GM12864 (cell line): ENCODE results near the gene KRTAP4-16.
"Not testable (repeated sequence)": the region's sequence is repeated elsewhere in the genome, so short reads cannot be mapped to it uniquely, and the experiment has no call there.

Experiments used
- DNase-seq: peaks from one replicate; pipeline ENCODE4 v3.0.0-alpha.2; 2011; ENCODE audit warnings: low read depth
- H3K4me3 ChIP-seq: 2 replicates; pipeline ENCODE4 v1.5.1; 2011; ENCODE audit warnings: mild to moderate bottlenecking, low read depth, low read length, control low read depth
- CTCF ChIP-seq: IDR thresholded peaks from 2 replicates; pipeline ENCODE4 v1.5.1; 2011; ENCODE audit warnings: low read depth, mild to moderate bottlenecking, moderate library complexity, low read length, control low read depth, inconsistent platforms; ENCODE audit errors: missing control alignments

KRTAP4-16 gene

GRCh38 chr17:41101586-41102259, at the start of gene KRTAP4-16:
KRTAP4-16 (minus strand) TSS chr17:41102209; CDS start chr17:41102209, 0 bp downstream.
- no peak for DNase-seq
- no peak for TF ChIP-seq CTCF
- H3K4me3 ChIP-seq = no peak within 1 kb of the TSS

DNA sequence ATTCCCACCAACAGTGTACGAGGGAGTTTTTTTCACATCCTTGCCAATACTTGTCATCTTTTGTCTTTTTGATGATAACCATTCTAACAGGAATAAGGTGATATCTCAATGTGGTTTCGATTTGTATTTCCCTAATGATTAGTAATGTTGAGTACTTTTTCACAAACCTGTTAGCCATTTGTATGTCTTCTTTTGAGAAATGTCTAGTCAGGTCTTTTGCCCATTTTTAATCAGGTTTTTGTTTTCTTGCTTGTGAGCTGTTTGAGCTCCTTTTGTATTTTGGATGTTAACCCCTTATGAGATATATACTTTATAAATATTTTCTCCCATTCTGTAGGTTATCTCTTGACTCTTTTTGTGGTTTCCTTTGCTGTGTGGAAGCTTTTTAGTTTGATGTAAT, 49.5 kb upstream of the KRTAP4-16 start:
- DNase-seq = no peak
- no peak overlapping the region for H3K4me3 ChIP-seq
- no peak for TF ChIP-seq CTCF

GRCh38 chr17:41150026-41150425, 48.0 kb upstream of the KRTAP4-16 start:
- no peak overlapping the region for H3K4me3 ChIP-seq
- DNase-seq = no peak
- no peak for TF ChIP-seq CTCF

DNA sequence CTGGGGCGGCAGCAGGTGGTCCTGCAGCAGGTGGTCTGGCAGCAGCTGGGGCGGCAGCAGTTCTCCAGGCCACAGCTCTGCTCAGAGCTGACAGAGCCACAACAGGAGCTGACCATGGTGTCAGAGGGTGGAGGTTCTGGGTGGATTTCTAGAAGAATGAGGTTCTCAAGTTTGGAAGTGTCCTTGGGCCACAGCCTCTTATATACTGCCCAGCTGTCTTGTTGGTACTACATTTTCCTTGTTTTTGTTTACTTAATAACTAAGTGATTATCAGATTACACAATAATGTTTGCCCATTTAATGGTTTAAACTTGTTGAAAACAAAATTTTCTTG, 47.6 kb upstream of the KRTAP4-16 start, which contains the start of gene KRTAP4-5:
KRTAP4-5 (minus strand) TSS at position 174 of the 334 bp plus-strand sequence; CDS start at position 116, 58 bp downstream.
- no peak for DNase-seq
- no peak for TF ChIP-seq CTCF

DNA sequence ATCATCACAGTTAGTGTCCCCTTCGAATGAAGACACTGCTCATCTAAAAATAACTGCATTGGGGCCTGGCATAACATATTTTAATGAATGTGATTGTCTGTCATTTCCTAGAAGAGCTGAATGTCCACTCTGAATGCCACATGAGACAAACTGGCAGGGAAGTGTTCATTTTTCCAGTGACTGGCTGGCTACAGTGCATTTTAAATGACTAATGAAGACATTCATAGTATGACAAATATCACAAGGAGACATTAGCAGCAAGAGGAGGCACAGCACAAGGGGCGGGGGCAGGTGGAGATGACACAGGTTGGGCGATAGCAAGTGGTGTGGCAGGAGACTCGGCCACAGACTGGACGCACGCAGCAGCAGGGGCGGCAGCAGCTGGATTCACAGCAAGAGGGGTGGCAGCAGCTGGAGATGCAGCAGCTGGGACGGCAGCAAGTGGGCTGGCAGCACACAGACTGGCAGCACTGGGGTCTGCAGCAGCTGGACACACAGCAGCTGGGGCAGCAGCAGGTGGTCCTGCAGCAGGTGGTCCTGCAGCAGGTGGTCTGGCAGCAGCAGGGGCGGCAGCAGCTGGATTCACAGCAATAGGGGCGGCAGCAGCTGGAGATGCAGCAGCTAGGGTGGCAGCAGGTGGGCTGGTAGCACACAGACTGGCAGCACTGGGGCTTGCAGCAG, 47.1 kb upstream of the KRTAP4-16 start:
- not testable (repeated sequence) for DNase-seq, H3K4me3 ChIP-seq

More for the DNA sequence above, 47.6 kb upstream of the KRTAP4-16 start, which contains the start of gene KRTAP4-5:
- no peak within 1 kb of the TSS for H3K4me3 ChIP-seq

- TF ChIP-seq CTCF = no peak
Observed at GRCh38 chr17:41147531-41148204, 45.7 kb upstream of the KRTAP4-16 start.

GRCh38 chr17:41145261-41145660, 43.3 kb upstream of the KRTAP4-16 start:
- no peak for DNase-seq
- no peak for TF ChIP-seq CTCF
- no peak overlapping the region for H3K4me3 ChIP-seq

More at GRCh38 chr17:41147531-41148204, 45.7 kb upstream of the KRTAP4-16 start:
- DNase-seq = no peak
- H3K4me3 ChIP-seq = no peak overlapping the region
